Central memory CD8-positive, alpha-beta T cell (primary cell): Measurements from ENCODE around the gene ZMAT2.
"Not testable (repeated sequence)": the region's sequence is repeated elsewhere in the genome, so short reads cannot be mapped to it uniquely, and the experiment has no call there.

Experiments
- ATAC-seq: fragments of 150-1000 bp; cut with Tn5 transposase; replicated peaks from 2 replicates; pipeline ENCODE4 v1.10.0; 2022; ENCODE audit warnings: mild to moderate bottlenecking, moderate FRiP score, moderate number of reproducible peaks; ENCODE audit not compliant: poor library complexity, severe bottlenecking; ENCODE audit errors: extremely low read depth
- DNase-seq, 2 donors: peaks; one replicate each; pipeline ENCODE4 v3.0.0; 2021; ENCODE audit warnings: low spot score in 2 of 2
- H3K27ac Mint-ChIP-seq: one replicate; pipeline ENCODE4 v1.8.0; 2022; ENCODE audit warnings: low read depth, mild to moderate bottlenecking, moderate library complexity, mixed read lengths
- H3K27me3 Mint-ChIP-seq: one replicate; pipeline ENCODE4 v1.8.0; 2022; ENCODE audit warnings: mixed read lengths
- H3K36me3 Mint-ChIP-seq: one replicate; pipeline ENCODE4 v1.8.0; 2022; ENCODE audit warnings: mild to moderate bottlenecking, moderate library complexity, mixed read lengths; ENCODE audit not compliant: insufficient read depth
- H3K4me1 Mint-ChIP-seq: one replicate; pipeline ENCODE4 v1.8.0; 2022; ENCODE audit warnings: mixed read lengths
- H3K4me3 Mint-ChIP-seq: one replicate; pipeline ENCODE4 v1.8.0; 2022; ENCODE audit warnings: mild to moderate bottlenecking, moderate library complexity, mixed read lengths
- H3K9me3 Mint-ChIP-seq: one replicate; pipeline ENCODE4 v1.8.0; 2022; ENCODE audit warnings: mixed read lengths

Gene ZMAT2, protein sequence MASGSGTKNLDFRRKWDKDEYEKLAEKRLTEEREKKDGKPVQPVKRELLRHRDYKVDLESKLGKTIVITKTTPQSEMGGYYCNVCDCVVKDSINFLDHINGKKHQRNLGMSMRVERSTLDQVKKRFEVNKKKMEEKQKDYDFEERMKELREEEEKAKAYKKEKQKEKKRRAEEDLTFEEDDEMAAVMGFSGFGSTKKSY

DNA sequence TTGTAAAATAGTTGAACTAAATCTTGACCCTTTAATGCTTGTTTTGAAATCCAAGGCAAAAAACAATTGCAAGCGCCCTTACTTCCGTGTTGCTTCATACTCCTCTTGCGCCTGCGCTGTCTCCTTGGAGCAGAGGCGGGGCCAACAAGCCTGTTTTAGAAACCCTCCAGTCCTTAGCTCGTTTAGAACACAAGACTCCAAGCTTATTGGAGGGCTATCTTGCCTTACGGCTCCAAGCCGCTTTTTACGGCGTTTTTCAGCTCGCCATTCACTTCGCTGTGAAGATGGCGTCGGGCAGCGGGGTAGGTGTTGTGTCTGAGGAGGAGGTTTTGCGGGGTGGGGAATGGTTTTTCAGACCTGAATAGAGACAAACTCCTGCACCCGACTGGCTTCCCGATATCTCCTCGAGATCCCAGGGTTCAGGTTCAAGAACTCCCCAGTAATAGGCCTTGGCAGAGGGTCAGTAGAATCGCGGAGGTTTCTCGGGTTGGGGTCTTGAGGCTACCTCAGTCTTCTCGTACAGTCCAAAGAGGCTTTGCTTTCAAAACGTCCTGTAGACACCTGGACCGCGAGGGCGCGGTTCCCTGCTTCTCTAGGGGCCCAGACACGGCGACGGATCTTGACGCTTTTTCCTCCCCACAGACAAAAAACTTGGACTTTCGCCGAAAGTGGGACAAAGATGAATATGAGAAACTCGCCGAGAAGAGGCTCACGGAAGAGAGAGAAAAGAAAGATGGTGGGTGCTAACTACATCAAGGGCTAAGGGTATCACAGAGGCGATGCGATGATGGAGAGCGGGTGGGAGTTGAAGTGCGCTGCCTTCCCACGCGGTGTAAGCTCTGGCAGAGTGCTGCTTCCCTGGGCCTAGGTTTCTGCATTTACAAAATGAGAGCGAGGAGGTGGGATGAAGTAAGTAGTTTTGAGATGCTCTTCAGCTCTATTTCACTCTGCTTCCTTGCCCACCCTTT lies at the start of gene ZMAT2:
ZMAT2 (plus strand) TSS at position 271 of the 968 bp plus-strand sequence; CDS start at position 285, 14 bp downstream.
- Mint-ChIP-seq H3K4me1 (peaks cover 28% of the 10 kb centered on the region), H3K36me3 (peaks cover 71% of the 10 kb centered on the region), H3K27me3 (no peaks in the 10 kb centered on the region), H3K9me3 (no peaks in the 10 kb centered on the region), H3K4me3 (peak within 1 kb of the TSS; percentile 98), H3K27ac (peak within 1 kb of the TSS; percentile 97)
- ATAC-seq (peak; percentile 97), DNase-seq (peak; percentile 83 to 90)

DNA sequence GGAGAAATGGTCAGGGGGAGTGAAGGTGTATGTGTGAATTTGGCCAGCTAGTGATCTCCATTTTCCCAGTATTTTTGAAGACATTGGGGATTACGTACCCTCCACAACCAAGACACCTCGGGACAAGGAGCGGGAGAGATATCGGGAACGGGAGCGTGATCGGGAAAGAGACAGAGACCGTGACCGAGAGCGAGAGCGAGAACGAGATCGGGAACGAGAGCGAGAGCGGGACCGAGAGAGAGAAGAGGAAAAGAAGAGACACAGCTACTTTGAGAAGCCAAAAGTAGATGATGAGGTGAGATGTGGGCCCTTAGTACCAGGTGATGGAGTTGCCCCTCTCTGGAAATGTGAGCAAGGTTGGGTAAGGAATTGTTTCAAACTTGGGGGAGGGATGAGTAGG lies 41.4 kb upstream of the ZMAT2 start:
- H3K27ac Mint-ChIP-seq, result no peak overlapping the region
- no peaks in the 10 kb centered on the region for H3K27me3 Mint-ChIP-seq
- no peak overlapping the region for H3K4me3 Mint-ChIP-seq
- no peaks in the 10 kb centered on the region for H3K4me1 Mint-ChIP-seq
- H3K9me3 Mint-ChIP-seq, result no peaks in the 10 kb centered on the region
- no peak for ATAC-seq
- DNase-seq, result no peak
- H3K36me3 Mint-ChIP-seq, result peaks cover 80% of the 10 kb centered on the region

DNA sequence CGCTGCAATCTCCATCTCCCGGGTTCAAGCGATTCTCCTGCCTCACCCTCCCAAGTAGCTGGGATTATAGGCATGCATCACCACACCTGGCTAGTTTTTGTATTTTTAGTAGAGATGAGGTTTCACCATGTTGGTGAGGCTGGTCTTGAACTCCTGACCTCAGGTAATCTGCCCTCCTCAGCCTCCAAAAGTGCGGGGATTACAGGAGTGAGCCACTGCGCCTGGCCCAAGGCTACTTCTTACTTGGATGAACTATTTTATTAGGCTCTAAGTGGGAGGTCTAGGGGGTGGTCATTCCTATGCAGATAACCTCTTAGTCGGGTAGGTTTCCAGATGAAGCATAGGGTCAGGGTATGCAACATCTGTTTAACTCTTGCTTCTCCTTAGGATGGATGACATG lies 39.9 kb upstream of the ZMAT2 start:
- not testable (repeated sequence) for H3K27ac Mint-ChIP-seq, H3K27me3 Mint-ChIP-seq, ATAC-seq, H3K9me3 Mint-ChIP-seq, H3K4me3 Mint-ChIP-seq, DNase-seq, H3K4me1 Mint-ChIP-seq
- H3K36me3 Mint-ChIP-seq, result peaks cover 75% of the 10 kb centered on the region

DNA sequence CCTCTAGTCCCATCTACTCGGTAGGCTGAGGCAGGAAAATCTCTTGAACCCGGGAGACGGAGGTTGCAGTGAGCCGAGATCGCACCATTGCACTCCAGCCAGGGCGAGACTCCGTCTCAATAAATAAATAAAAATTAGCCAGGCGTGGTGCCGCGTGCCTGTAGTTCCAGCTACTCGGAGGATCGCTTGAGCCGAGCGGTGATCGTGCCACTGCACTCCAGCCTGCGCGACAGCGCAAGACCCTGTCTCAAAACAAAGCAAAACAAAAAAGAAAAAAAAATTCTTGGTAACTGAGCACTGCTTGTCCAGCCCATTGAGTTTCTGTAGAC lies 36.3 kb upstream of the ZMAT2 start:
- H3K9me3 Mint-ChIP-seq, result no peaks in the 10 kb centered on the region
- no peak for ATAC-seq
- no peaks in the 10 kb centered on the region for H3K27me3 Mint-ChIP-seq
- peaks cover 51% of the 10 kb centered on the region for H3K36me3 Mint-ChIP-seq
- H3K4me3 Mint-ChIP-seq, result peak overlapping the region; percentile 99
- H3K4me1 Mint-ChIP-seq, result peaks cover 32% of the 10 kb centered on the region
- DNase-seq, result no peak
- peak overlapping the region; percentile 96 for H3K27ac Mint-ChIP-seq

DNA sequence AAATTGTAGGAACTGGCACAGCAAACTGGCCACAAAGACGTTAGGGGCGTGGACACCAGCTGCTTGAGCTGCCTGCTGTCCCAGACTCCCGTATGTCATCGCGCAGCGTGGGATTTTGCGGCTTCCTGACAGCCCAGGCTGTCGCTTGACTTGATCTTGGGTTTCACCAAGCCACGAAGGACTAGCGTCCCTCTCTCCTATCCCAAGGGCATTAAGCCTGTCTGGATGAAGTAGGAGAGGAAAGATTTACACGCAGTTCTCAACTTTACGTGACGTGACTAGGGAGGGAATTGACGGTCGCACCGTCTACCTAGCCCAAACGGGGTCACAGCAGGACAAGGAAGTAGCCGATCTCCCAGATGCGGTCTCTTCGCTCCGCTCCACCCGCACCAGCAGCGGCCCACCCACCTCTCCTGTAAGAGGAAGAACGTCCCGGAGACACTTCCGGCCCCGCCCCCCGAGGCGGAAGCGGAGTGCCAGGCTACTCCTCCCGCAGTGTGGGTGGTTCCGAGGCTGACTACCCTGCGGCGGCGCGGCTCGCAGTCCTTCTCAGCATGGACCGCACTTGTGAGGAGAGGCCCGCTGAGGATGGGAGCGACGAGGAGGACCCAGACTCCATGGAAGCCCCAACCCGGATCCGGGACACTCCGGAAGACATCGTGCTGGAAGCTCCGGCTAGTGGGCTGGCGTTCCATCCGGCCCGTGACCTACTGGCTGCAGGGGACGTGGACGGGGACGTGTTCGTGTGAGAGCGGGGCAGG lies 35.7 kb upstream of the ZMAT2 start, which contains the start of gene WDR55:
WDR55 (plus strand) TSS at position 546 of the 761 bp plus-strand sequence; CDS start at position 555, 9 bp downstream.
- peak within 1 kb of the TSS; percentile 99 for H3K4me3 Mint-ChIP-seq
- ATAC-seq, result peak; percentile 97
- H3K27ac Mint-ChIP-seq, result peak within 1 kb of the TSS; percentile 96
- no peaks in the 10 kb centered on the region for H3K27me3 Mint-ChIP-seq
- DNase-seq, result peak; percentile 88 to 90
- peaks cover 51% of the 10 kb centered on the region for H3K36me3 Mint-ChIP-seq
- no peaks in the 10 kb centered on the region for H3K9me3 Mint-ChIP-seq
- peaks cover 32% of the 10 kb centered on the region for H3K4me1 Mint-ChIP-seq

DNA sequence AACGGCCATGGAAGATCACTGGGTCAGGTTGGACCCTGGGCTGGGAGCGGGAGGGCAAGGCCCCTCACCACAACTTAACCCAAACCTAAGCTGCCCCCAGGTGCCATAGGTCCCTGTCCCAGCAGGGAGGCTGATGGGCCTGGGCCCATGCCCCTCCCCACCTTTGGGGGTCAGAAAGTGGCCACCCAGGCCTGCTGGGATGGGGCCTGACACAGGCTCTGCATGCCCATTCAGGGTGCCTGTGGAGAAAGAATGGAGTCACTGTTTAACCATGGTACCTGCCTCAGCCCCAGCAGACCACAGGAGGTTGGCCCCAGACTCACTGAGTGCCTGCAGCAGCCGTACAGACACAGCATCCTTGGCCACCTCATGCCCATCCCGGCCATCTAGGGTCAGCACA lies 29.2 kb upstream of the ZMAT2 start:
- H3K27me3 Mint-ChIP-seq, DNase-seq, H3K9me3 Mint-ChIP-seq, H3K4me3 Mint-ChIP-seq, H3K27ac Mint-ChIP-seq, ATAC-seq: not testable (repeated sequence)
- peaks cover 22% of the 10 kb centered on the region for H3K4me1 Mint-ChIP-seq
- peaks cover 31% of the 10 kb centered on the region for H3K36me3 Mint-ChIP-seq

DNA sequence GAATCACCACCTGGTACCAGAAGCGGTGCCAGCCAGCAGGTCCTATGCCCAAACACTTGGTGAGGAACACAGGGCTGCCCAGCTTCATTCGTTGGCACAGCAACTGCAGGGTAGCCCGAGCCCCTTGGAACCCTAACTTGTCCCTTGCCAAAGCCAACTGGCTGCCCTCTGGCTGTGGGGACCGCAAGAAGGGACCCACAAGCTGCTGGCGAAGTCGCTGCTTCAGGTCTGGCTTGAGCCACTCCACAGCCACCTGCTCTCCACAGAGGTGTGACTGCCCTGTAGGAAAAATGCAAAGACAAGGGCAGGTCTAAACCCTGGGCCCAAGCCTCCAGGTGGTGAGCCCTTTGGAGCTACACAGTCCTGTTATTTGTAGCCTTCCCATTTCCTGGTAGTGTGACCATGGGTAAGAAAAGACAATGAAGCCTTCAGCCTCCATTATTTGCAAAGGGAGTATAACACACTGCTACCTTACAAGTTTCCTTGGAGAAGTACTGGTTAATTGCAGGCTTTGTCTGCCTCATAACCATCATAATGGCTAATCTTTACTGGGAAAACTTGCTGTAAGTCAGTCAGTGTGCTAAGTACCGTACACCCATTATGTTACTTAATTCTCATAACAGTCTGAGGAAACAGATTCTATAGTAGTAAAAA lies 28.6 kb upstream of the ZMAT2 start:
- no peak overlapping the region for H3K27ac Mint-ChIP-seq
- no peaks in the 10 kb centered on the region for H3K9me3 Mint-ChIP-seq
- H3K36me3 Mint-ChIP-seq, result peaks cover 37% of the 10 kb centered on the region
- DNase-seq, result no peak
- H3K27me3 Mint-ChIP-seq, result no peaks in the 10 kb centered on the region
- H3K4me1 Mint-ChIP-seq, result peaks cover 17% of the 10 kb centered on the region
- no peak overlapping the region for H3K4me3 Mint-ChIP-seq
- ATAC-seq, result no peak

DNA sequence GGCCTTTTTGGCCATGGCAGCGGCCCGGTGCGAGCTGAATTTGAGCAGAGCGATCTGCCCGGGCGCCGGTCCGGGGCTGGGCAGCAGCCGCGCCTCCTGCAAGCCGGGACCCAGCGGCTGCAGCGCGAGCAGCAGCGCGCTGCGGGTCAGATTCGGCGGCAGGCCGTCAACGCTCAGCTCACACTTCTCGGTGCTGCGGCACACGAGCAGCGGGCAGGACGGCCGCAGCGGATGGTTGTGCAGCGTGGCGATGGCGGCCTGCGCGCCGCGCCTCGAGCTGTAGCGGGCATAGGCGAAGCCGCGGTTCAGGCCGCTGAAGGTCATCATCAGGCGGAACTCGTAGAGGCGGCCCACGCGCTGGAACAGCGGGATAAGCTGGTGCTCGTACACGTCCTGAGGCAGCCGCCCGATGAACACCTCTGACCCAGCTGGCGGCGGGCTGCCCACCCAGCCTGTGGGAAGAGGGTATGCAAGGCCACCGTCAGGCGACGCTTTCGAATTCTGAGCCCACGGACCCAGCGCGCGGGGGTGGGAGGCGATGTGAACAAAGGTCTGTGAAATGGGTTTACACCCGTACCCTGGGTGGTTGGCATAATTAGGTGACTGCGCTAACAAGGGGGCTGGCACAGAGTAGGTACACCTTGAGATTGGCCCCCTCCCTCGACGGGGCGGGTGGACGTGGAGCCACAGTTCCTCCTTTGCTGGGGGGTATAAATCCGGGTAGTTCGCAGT lies 27.6 kb upstream of the ZMAT2 start:
- Mint-ChIP-seq H3K36me3 (peaks cover 37% of the 10 kb centered on the region), H3K27me3 (no peaks in the 10 kb centered on the region), H3K9me3 (no peaks in the 10 kb centered on the region), H3K27ac (no peak overlapping the region), H3K4me3 (no peak overlapping the region), H3K4me1 (peaks cover 7% of the 10 kb centered on the region)
- DNase-seq (no peak), ATAC-seq (peak; percentile 43)

DNA sequence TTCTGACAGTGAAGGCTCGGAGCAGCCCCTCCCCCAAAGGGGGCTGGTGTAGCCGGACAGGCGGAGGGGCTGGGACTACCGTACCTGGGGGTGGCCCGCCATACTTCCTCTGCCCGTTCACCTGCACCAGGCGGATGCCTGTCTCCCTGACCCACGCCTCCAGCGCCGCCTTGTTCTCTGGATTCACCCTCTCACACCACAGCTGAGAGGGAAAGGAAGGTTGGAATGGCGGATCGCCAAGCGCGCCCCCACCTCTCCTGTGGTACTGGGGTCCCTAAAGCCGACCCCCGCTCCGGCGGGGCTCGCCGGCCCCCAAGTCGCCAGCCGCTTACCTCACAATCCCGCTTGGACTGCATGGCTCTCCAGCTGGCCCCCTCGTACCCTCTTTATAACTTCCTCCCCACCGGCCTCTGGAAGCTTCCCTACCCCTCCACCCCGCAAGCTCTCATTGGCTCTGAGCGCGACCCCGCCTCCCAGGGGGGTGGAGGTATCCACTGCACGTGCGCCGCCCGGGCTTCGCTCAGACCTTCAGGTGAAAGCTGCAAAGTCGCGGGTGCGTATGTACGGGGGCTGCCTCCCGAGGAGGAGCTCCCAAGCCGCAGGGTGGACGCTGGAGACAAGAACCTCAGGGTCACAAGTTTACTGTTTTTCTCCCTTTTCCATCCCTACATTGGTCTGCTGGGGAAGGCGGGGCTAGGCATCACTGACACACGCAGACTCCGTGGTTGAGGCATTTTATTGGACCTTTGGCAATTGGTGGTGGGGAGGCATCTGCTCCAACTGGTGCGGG lies 26.9 kb upstream of the ZMAT2 start, which contains the start of gene DND1:
DND1 (minus strand) TSS at position 390 of the 790 bp plus-strand sequence; CDS start at position 356, 34 bp downstream.
- H3K27me3 Mint-ChIP-seq, result no peaks in the 10 kb centered on the region
- no peaks in the 10 kb centered on the region for H3K4me1 Mint-ChIP-seq
- H3K4me3 Mint-ChIP-seq, result no peak within 1 kb of the TSS
- H3K9me3 Mint-ChIP-seq, result no peaks in the 10 kb centered on the region
- peaks cover 35% of the 10 kb centered on the region for H3K36me3 Mint-ChIP-seq
- DNase-seq (no peak), ATAC-seq (no peak)
- H3K27ac Mint-ChIP-seq, result no peak within 1 kb of the TSS

DNA sequence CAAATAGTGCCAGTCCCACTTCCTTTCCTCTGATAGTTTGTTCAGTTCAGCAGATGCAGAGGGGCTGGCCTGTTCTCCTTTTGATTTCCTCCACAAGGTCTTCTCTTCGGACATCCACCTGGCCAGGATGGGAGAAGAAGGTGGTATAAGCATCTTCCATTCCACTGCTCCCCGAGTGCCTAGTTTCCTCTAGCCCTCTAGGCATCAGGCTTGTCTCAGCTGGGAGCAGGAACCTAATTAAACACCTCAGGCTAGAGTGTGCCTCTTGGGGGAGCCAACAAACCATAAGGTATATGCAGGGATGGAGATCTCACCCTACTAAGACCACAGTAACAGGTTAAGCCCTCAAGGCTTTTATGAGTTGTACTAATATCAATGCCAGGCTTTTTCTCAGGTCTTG lies 26.0 kb upstream of the ZMAT2 start:
- Mint-ChIP-seq H3K9me3 (no peaks in the 10 kb centered on the region), H3K4me1 (no peaks in the 10 kb centered on the region), H3K27ac (no peak overlapping the region), H3K4me3 (no peak overlapping the region), H3K27me3 (no peaks in the 10 kb centered on the region), H3K36me3 (peaks cover 34% of the 10 kb centered on the region)
- ATAC-seq (no peak), DNase-seq (no peak)

DNA sequence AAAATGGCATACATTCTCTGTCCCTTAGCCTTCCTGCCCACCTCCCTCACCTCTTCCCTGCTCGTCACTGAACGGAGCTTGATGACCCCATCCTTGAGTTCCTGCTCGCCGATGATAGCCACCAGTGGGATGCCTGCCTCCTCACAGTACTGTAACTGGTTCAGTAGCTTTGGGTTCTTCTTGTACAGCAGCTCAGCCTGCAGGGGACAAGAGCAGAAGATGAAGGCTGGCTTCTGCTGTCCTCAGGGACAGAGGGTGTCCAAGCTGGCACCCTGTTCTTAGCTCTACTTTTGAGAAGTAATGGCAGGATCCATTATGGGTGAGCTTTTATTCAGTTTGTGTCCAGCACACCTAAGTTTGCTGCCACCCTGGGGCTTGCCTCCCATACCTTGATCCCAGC lies 25.6 kb upstream of the ZMAT2 start:
- no peak for ATAC-seq
- Mint-ChIP-seq H3K27ac (no peak overlapping the region), H3K4me1 (no peaks in the 10 kb centered on the region), H3K4me3 (no peak overlapping the region), H3K9me3 (no peaks in the 10 kb centered on the region), H3K36me3 (peaks cover 33% of the 10 kb centered on the region), H3K27me3 (no peaks in the 10 kb centered on the region)
- no peak for DNase-seq
